ENCODE results near the gene LY6G6F.

Gene LY6G6F, protein sequence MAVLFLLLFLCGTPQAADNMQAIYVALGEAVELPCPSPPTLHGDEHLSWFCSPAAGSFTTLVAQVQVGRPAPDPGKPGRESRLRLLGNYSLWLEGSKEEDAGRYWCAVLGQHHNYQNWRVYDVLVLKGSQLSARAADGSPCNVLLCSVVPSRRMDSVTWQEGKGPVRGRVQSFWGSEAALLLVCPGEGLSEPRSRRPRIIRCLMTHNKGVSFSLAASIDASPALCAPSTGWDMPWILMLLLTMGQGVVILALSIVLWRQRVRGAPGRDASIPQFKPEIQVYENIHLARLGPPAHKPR

DNA sequence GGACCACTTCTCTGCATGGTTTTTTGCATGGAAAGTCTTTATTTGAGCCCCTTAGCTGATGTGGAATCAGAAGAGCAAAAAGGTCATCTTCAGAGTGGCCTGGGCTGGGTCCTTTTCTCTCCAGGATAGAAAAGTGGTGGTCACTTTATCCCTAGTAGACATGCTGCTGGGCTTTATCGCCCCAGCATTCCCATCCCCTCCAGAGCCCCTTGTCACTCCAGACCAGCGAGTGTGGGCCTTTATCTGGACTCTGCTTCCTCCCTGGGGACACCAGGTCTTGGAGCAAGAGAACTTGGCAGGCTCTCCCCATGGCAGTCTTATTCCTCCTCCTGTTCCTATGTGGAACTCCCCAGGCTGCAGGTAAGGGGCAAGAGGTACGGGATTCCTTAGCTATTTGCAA is at the start of gene LY6G6F:
Gene LY6G6F, plus strand, starts transcription at position 268 of the 400 bp plus-strand sequence. Its CDS starts 41 bp downstream, at position 309.
- no peak for DNase-seq

DNA sequence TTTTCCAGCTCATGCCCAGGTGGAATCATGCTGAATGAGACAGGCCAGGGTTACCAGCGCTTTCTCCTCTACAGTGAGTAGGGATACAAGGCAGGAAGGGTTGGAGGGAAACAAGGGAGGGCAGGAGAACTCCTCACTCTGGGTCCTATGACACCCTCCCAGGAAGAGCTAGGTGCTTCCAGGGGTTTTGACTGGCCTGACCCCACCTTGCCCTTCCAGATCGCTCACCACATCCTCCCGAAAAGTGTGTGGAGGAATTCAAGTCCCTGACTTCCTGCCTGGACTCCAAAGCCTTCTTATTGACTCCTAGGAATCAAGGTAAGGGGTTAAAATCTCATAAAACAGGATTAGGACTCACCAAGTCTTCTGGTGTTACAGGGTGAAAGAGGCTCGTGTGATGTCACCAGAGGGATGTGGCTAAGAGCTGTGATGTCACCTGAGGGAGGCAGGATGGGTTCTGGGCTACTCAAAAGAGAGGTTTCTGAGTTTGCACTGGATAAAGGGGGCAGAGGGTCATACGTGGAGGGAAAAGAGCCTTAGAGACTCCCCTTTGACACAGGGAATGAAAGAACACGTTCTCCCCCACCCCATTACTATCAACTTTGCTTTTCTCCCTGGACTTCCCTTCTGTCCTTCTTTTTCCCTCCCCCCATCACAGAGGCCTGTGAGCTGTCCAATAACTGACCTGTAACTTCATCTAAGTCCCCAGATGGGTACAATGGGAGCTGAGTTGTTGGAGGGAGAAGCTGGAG is 49.1 kb upstream of the LY6G6F start:
- no peak for DNase-seq

DNA sequence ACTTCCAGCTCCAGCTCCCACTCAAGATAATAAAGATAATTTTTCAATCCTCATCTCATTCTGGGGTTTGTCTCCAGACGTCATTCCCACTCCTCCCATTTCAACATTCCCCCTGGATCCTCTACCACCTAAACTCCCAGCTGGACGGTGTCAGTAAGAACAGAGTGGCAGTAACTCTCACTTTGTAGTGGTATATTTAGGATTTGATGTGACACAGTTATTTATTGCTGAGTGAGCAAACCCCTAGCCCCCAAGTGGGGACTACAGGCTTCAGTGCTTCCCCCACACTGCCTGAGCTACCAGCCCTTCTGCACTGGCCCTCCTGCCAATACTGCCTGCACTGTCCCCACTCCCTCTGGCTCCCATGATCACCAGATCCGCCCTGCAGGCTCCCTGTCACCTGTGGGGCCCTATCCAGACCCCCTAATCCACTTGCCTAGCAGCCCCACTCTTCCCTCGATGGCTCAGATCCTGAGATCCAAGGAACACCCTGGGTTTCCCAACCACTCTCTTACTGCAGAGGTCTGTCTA is 48.4 kb upstream of the LY6G6F start:
- no peak for DNase-seq

DNA sequence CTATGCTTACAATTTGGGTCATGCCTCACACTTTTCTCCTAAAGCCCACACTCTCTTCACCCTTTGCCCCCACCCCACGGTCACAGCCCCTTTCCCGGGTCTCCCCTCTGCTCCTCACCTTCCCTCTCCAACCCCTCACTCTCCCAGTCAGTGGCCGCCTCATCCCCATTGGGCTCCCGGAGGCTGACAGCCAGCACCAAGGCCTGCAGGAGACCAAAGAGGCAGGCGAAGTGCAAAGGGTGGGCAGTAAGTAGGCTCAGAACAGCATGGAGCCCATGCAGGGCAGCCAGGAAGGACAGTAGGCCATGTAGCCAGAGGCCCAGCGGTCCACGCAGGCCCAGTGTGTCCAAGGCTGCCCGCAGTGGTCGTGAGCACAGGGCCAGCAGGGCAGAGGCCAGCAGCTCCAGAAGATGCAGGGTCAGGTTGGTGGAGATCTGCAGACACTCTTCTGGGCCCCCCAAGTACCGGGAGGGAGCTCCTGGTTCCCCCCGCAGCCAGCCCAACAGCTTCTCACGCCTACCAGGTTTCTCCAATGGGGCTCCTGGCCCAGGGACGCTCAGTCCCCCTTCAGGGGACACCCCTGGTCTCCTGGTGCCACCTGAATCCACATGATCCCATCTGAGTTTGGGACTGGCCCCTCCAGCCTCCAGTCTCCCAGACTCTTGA is 47.5 kb upstream of the LY6G6F start:
- DNase-seq: no peak

DNA sequence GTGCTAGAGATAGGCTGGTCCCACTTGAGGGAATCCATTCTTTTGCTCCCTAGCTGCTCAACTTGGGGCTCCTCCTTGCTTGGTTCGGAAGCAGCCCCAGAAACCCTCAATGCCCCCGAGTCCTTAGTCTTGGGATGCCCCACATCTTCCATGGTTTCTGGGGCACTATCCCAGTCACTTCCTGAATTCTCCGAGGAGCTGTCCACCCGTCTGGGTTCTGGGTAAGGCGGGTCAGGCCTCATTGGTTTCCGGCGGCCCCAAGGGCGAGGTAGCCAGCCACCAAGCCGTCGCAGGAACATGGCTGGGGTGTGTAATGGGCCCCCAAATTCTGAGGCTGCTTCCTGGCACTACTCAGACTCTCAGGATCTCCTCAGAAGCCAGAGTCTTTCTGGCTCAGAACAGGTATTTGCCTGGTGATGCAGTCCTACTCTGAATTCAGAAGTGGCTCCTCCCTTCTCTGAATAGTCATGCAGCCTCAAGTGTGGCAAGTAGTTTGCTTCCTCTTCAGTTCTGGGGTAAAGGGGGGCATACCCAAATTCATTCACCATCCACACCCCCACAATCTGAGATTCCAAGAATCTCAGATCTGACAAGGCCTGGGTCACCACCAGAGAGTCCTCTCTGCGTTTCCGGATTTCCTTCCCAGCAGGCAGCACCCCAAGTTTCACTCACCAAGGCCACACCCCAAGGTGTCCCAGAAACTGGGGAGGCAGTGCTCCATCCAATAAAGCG is 46.9 kb upstream of the LY6G6F start:
- no peak for DNase-seq

DNA sequence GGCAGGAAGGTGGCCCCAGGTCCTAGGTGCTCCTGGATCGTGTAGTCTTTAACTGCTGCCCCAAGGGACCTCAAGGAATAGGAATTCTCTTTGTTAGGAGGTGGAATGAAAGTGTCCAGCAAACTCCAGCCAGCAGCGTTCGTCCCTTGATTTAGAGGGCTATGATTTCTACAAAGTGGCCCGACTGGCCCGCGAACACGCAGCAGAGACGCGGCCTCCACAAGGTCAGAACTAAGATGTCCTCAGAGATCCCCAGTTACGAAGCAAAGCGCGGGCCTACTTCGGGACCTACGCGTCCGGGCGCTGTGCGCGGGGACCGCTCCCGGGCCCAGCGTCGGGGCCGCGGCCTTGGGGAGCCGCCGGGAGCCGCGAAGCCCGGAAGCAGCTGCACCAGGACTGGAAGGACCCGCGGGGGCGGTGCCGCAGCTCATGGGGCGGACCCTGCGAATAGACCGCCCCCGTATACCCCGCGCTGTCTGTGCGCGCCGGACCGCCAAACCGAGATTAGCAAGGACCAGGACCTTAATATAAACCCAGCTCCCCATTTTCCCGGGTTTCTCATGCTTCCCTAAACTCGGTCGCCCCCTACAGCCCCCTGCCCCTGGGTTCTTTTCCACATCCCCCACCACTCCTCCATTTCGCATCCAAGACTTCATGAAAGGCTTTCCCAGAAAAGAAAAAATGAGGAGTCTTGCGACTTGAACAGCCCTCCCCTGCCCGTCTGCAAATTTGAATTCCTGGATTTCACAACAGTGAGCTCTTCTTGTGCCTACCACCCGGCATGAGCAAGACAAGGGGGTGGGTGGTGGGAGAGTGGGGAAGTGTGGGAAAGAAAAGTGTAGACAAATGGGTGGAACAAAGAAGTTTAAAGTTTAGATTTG is 46.0 kb upstream of the LY6G6F start, which contains the start of gene C6orf47:
Gene C6orf47, minus strand, starts transcription at position 398 of the 881 bp plus-strand sequence. CDS start 831 bp downstream, outside the sequence.
- peak; percentile 74 for DNase-seq

DNA sequence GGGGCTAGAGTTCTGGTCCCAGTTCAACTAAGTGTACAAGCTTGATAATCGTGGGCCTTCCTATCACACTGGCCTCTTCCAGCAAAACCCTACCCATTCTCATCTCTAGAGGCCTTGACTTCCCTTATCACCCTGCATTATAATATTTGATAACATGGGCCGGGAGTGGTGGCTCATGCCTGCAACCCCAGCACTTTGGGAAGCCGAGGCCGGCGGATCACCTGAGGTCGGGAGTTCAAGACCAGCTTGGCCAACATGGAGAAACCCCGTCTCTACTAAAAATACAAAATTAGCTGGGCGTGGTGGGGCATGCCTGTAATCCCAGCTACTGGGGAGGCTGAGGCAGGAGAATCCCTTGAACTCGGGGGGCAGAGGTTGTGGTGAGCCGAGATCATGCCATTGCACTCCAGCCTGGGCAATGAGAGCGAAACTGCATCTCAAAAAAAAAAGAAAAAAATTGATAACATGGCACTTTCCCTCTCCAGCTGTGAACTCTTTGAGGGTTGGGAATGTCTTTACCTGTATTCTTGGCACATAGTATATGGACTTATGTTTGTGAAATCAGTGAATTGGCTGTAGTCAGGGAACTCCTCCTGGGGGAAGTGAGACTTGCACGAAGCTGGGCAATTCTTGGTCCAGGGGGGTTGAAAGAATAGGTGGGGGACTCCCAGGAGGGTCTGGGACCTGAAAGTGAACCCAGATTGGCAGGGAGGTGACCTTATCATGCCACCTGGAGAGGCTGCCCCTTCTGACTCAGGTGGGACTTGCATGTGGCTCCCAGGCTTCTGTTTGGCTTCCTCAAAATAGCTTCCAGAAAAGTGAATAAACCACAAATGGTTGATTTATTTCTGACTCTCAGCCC is 45.2 kb upstream of the LY6G6F start:
- DNase-seq: no peak

DNA sequence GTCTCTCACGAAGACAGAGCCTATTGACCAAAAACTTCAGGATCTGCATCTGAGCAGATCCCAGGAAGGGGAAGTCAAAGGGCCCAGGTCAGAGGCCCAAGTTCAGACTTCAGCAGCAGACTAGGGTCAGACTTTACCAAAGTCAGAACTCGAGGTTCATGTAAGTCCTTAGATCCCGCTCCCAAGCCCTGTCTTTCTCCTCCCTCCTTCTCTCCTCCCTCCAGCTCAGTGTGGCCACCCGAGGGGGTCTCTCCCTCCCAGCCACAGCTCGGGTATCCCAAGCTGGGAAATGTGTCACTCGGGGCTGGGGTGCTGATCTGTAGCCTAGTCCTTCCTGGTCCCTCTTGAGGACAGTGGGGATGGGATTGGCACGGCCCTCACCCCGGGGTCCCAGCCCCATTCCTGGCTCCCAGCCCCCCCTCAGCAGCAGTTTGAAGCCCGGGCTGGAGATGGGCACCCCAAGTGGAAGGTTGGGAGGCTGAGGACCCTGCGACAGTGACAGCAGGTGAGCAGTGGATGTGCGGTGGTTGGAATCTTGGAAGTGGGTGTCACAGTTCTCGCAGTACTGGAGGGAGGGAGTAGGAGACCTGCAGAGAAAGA is 44.4 kb upstream of the LY6G6F start:
- DNase-seq: no peak

DNA sequence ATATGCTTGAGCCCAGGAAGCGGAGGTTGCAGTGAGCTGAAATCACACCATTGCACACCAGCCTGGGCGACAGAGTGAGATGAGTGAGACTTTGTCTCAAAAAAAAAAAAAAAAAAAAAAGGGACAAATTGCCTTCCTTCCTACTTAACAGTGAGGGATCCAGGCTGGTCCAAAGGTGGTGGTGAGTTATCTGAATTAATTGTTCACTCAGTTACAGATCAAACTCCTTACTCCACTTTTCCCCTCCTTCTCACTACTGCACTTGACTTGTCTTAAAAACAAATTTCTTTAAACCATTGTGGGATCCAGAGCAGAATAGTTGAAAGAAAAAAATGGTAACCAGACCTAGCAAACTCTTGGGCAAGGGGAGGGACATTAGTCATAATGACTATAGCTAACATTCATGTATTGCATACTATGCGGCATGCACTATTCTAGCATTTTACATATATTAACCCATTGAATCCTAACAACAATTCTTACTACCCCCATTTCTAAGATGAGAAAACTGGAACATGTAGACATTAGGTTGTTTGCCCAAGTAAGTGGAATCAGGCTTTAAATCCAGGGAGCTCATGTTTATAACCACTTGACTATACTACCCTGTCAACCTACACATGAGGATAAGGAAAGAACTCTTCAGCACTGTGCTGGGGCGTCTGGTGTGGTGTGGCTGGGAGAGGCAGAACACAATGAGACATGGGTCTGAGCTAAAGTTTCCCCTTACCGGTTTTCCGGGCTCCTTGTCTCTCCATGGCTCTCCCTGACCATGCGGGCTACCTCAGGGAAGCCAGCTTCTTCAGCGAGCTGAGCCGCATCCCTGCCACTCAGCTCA is 43.3 kb upstream of the LY6G6F start:
- no peak for DNase-seq

DNA sequence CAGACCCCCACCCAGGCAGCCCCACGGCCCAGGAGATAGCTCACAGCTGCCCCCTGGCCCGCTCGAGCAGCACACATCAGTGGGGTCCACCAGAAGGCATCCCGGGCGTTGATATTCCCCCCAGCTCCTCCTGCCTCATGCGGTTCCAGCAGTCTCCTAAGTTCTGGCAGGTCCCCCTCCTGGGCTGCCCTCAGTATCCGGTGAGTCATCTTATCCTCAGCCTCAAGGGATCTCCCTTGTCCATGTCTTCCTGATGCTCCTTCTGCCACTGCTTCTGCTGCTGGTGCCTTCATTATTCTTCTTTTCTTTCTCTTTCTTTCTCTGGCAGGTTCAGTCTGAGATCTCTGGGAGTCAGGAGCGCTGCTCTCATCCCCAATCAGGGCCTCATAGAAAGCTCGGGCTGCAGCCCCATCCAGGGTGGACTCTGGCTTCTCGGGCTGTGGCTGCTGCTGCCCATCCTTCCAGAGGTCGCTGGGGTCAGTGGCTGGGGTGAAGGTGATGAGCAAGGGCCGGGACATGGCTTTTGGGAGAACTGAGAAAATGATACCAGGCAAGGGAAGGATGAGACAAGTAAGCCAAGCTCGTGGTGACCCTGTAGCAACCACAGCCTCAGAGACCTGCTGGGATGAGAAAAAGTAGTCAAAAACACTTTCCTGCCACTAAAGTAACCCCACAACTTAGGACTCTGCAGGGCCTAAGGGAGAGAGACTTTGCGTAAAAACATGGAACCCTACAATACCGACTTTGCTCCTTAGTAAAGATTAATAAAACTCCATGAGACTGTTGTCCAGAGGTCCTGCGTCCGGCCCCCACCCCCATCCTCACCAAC is 42.5 kb upstream of the LY6G6F start:
- no peak for DNase-seq

DNA sequence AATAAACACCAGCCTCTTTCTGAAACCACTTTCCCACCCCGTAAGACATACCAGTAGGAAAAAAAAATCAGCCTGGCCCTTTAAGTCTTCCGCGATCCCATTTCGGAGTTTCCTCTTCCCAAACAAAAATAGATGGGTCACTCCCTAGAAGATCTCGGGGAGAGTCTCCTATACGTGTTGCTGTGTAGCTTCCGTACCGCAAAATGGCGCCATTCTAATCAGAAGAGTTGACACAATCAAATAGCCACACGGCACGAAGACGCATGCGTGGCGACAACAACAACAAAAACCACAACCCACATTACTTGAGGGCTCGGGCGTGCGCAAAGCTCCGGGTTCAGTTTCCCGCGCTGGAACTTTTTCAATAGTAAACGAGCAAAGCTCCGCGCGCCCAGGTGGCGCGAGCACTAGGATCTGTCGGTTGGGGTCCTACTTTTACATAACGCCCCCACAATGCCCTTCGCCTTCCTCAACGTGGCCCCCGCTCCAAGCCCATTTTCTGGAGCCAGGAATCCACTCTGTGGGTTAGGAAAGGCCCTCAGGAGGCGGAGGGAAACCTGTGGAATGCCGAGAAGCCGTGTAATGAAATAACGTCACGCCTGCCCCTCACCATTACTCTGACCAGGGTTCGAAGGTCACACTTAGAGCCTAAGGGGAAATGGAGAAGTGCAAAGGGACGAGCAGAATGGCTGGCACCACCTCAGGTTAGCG is 41.7 kb upstream of the LY6G6F start, which contains the start of gene GPANK1:
Gene GPANK1, minus strand, starts transcription at position 208 of the 711 bp plus-strand sequence. CDS start 519 bp downstream, outside the sequence.
- peak; percentile 90 for DNase-seq

DNA sequence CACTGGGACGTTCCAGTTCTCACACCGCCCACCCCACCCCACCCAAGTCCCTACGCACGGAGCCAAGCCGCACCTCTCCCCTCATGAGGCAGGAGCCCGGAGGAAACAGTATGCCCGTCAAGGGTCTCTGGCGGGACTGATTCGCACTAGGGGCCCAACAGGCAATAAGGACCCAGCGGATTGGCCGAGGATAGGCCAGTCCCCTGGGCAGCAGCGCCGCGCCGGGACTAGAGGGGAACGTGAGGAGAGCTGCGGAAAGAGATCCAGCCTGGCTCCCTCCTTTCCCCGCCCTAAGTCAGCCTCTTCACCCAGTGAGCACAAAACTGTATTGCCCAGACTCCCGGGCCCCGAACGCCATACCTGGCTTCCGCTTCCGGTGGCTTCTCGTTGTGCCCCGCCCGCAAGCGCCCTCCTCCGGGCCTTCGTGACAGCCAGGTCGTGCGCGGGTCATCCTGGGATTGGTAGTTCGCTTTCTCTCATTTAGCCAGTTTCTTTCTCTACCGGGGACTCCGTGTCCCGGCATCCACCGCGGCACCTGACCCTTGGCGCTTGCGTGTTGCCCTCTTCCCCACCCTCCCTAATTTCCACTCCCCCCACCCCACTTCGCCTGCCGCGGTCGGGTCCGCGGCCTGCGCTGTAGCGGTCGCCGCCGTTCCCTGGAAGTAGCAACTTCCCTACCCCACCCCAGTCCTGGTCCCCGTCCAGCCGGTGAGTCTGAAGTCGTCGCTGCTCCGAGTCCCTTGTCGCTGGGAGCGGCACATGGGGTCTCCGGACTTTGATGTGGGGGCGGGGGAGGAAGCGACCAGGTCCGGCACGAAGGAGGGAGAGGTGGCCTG is 40.9 kb upstream of the LY6G6F start, which contains the start of gene CSNK2B:
Gene CSNK2B, plus strand, starts transcription at position 580 of the 836 bp plus-strand sequence. CDS start 752 bp downstream, outside the sequence.
- DNase-seq: peak; percentile 98

DNA sequence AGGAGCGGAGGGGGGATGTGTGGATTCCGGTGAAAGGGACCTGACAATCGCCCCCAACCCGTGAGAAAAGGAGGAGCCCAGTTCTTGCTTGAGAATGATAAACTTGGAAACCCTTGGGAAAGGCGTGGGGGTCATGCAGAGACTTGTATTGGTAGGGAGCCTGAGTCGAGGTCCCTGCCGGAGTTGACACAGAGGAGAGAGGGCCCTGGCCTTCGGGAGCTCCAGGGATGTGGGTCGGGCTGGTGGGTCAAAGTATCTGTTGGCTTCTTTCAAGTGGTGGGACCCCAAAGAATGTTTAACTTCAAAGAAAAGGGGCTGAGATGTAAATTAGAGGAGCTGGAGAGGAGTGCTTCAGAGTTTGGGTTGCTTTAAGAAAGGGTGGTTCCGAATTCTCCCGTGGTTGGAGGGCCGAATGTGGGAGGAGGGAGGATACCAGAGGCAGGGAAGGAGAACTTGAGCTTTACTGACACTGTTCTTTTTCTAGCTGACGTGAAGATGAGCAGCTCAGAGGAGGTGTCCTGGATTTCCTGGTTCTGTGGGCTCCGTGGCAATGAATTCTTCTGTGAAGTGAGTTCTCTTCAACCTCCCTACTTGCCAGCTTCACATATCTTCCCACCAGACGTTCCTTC is 40.2 kb upstream of the LY6G6F start:
- no peak for DNase-seq

DNA sequence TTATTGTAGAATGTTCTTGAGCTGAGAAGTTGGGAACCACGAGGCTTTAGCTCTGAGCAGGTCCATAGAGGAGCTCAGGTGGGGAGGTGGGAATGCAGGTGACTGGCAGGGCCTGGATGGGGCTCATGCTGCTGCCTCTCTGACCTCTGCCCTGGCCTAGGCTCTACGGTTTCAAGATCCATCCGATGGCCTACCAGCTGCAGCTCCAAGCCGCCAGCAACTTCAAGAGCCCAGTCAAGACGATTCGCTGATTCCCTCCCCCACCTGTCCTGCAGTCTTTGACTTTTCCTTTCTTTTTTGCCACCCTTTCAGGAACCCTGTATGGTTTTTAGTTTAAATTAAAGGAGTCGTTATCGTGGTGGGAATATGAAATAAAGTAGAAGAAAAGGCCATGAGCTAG is 37.0 kb upstream of the LY6G6F start, which contains the start of gene LY6G5B:
Gene LY6G5B, plus strand, starts transcription at position 301 of the 400 bp plus-strand sequence. CDS start 975 bp downstream, outside the sequence.
- no peak for DNase-seq

DNA sequence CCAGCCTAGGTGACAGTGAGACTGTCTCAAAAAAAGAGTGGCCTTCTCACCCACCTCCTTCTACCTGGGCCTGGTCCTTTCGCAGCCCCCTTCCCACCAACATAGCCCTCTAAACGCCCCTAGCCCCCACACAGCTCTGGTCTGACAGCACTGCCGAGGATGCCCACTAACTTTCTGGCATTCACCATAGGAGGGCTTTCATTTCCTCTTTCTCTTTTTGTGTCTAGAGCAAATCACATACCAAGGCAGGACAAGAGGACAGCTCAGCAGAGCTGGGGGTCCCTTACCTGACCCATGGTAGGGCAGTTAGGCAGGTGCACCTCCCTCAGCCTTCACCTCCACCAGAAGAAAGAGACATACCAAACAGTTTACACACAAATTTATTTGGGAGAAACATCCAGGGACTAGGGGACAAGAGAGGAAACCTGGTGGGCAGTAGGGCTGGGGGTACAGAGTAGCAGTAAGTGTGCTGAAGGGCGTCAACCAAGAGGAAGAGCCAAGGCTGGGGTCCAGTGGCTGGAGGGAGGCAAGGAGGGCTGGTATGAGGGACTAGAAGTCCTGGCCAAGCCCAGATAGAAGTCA is 30.3 kb upstream of the LY6G6F start:
- DNase-seq: no peak
